A673 (cell line): ENCODE measurements around the gene CLCNKA.

Experiments
- CTCF ChIP-seq: fragments of 300-800, 200-600 bp; sonication (generic); conservative IDR thresholded peaks from 2 replicates; pipeline ENCODE4 v1.5.1; 2017; ENCODE audit warnings: low read depth, mild to moderate bottlenecking, antibody characterized with exemption, low read length, moderate library complexity, mixed read lengths
- EZH2 ChIP-seq: fragments of 200-600 bp; sonication (generic); IDR thresholded peaks from 2 replicates; pipeline ENCODE4 v1.6.1; 2017; ENCODE audit warnings: borderline replicate concordance, low read depth, mild to moderate bottlenecking, mixed read lengths, antibody characterized with exemption, low read length; ENCODE audit not compliant: poor library complexity, severe bottlenecking

GRCh38 chr1:16043521-16043920 is 21.7 kb downstream of the CLCNKA start, which contains the start of gene CLCNKB:
- TF ChIP-seq CTCF (no peak), EZH2 (no peak)
